Measurements from ENCODE around the gene CDCP1. TPM values are rescaled to one million over a fixed set of nuclear protein-coding genes. Genes with fewer than 3 reads are reported as not detected.

Gene CDCP1
- total RNA-seq, 6 experiments from 2014 or later: 0.31 to 2.7 (median 0.83) TPM

DNA sequence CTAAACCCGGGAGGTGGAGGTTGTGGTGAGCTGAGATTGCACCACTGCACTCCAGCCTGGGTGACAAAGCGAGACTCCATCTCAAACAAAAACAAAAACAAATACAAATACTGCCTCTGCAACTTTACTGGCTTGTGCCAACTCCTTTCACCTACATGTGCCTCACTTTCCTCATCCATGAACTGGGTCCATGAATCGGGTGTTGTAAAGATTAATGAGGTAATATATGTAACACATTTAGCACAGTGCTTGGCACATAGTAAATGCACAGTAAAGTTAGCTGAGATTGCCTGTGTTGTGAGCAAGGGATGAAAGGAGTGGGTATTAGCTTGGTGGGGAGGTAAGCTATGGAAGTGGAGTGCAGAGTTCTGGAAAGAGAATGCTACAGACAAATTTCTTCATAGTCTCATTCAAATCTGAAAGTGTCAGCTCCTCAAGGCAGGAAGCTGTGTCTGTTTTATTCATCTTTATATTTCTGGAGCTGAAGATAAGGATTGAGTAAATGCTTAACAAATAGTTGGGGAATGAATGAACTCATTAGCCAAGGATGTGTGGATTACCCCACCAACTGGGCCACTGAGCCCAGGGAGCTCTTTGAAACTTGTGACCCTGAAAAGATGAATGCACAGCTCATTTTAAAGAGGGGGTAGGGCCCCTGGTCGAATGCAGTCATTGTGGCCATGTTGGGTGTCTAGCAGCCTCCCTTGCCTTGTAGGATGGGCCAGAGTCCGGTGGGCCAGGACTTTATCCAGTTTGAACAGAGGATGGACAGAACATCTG lies 7.7 kb upstream of the CDCP1 start:
- no peaks in the 10 kb centered on the region for H3K36me3 ChIP-seq
- no peak overlapping the region for H3K27ac ChIP-seq
- H3K27me3 ChIP-seq: no peaks in the 10 kb centered on the region
- 46% methylated on average over 4 of the region's 5 CpGs for WGBS (ENCODE audit: insufficient coverage, low coverage, low lambda C conversion rate, missing lambda C conversion rate)
- TF ChIP-seq, protein P1, sequence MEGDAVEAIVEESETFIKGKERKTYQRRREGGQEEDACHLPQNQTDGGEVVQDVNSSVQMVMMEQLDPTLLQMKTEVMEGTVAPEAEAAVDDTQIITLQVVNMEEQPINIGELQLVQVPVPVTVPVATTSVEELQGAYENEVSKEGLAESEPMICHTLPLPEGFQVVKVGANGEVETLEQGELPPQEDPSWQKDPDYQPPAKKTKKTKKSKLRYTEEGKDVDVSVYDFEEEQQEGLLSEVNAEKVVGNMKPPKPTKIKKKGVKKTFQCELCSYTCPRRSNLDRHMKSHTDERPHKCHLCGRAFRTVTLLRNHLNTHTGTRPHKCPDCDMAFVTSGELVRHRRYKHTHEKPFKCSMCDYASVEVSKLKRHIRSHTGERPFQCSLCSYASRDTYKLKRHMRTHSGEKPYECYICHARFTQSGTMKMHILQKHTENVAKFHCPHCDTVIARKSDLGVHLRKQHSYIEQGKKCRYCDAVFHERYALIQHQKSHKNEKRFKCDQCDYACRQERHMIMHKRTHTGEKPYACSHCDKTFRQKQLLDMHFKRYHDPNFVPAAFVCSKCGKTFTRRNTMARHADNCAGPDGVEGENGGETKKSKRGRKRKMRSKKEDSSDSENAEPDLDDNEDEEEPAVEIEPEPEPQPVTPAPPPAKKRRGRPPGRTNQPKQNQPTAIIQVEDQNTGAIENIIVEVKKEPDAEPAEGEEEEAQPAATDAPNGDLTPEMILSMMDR (IDR thresholded peaks at IDR 0.05): no peak
- TF ChIP-seq POLR2A (IDR thresholded peaks at IDR 0.05): no peak
- H3K4me1 ChIP-seq: no peaks in the 10 kb centered on the region
- DNase-seq (no peak), ATAC-seq (no peak)
- intact Hi-C loops (cut with DNase I): no loop called here
- H3K4me3 ChIP-seq: no peak overlapping the region
- no peaks in the 10 kb centered on the region for H3K9me3 ChIP-seq

GRCh38 chr3:45152307-45152706 lies 6.1 kb upstream of the CDCP1 start:
- Histone ChIP-seq H3K4me3 (no peak overlapping the region), H3K27me3 (no peaks in the 10 kb centered on the region), H3K9me3 (no peaks in the 10 kb centered on the region), H3K4me1 (no peaks in the 10 kb centered on the region), H3K36me3 (no peaks in the 10 kb centered on the region), H3K27ac (no peak overlapping the region)
- 23% methylated on average over 1 of the region's 1 CpG for WGBS (ENCODE audit: insufficient coverage, low coverage, low lambda C conversion rate, missing lambda C conversion rate)
- DNase-seq (no peak), ATAC-seq (no peak)
- intact Hi-C loops (cut with DNase I): no loop called here
- TF ChIP-seq, protein P1 (IDR thresholded peaks at IDR 0.05): no peak

- Histone ChIP-seq H3K9me3 (no peaks in the 10 kb centered on the region), H3K4me1 (peaks cover 0 to 2% (median 0%) of the 10 kb centered on the region in 4 donors), H3K4me3 (no peak overlapping the region), H3K27me3 (no peaks in the 10 kb centered on the region), H3K27ac (no peak overlapping the region), H3K36me3 (no peaks in the 10 kb centered on the region)
- WGBS (ENCODE audit: insufficient coverage, low coverage, low lambda C conversion rate, missing lambda C conversion rate): 16% methylated on average over 2 of the region's 2 CpGs
- TF ChIP-seq, protein P1 (IDR thresholded peaks at IDR 0.05): no peak
- TF ChIP-seq POLR2A (IDR thresholded peaks at IDR 0.05): no peak
- intact Hi-C loops (cut with DNase I): no loop called here
- DNase-seq: no peak
- no peak for ATAC-seq
Observed at GRCh38 chr3:45151100-45151499, 4.9 kb upstream of the CDCP1 start.

DNA sequence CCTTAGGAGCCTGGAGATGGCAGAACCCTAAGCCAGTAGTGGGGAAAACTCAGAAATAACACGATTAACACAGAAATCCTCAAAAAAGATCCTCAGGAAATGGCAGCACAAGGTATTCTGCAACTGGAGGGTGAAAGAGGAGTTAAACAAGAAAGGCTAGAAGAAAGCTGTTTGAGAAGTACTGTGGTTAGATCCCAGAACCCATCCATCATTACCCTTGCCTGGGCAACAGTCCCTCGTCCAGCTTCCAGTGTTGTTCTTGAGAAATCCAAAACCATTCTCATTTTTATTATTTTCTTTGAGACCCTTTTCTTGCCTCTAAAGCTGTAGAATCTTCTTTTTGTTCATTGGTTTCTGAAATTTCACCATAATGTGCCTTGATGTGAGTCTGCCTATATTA lies 2.7 kb upstream of the CDCP1 start:
- Histone ChIP-seq H3K27ac (no peak overlapping the region), H3K36me3 (no peaks in the 10 kb centered on the region), H3K27me3 (peaks cover 0 to 4% of the 10 kb centered on the region in 2 donors), H3K4me3 (no peak overlapping the region), H3K4me1 (peaks cover 0 to 7% (median 0%) of the 10 kb centered on the region in 4 donors), H3K9me3 (no peaks in the 10 kb centered on the region)
- 26% methylated on average over 2 of the region's 2 CpGs for WGBS (ENCODE audit: insufficient coverage, low coverage, low lambda C conversion rate, missing lambda C conversion rate)
- no peak for ATAC-seq
- TF ChIP-seq, protein P1 (IDR thresholded peaks at IDR 0.05): no peak
- TF ChIP-seq POLR2A (IDR thresholded peaks at IDR 0.05): no peak
- intact Hi-C loops (cut with DNase I): no loop called here
- no peak for DNase-seq

Data from right lobe of liver (tissue), 6 donors.